GM19239 (cell line): Measurements from ENCODE around the gene SPATA12.

Experiments used
- DNase-seq: peaks from one replicate; pipeline ENCODE4 v3.0.0; 2011; ENCODE audit warnings: low spot score; ENCODE audit not compliant: insufficient read length
- FAIRE-seq: peaks from 2 replicates; lab custom pipeline; 2011; peaks lifted over from hg19 to GRCh38; lab: Jason Lieb, UNC

Gene SPATA12

GRCh38 chr3:57048728-57049127 lies 11.7 kb upstream of the SPATA12 start:
- no peak for FAIRE-seq
- no peak for DNase-seq

- DNase-seq: no peak
Observed at GRCh38 chr3:57052662-57053061, 7.8 kb upstream of the SPATA12 start.

GRCh38 chr3:57053122-57053521 lies 7.3 kb upstream of the SPATA12 start:
- DNase-seq (no peak), FAIRE-seq (no peak)

More at GRCh38 chr3:57052662-57053061, 7.8 kb upstream of the SPATA12 start:
- FAIRE-seq: no peak

- DNase-seq: no peak
- no peak for FAIRE-seq
Observed at GRCh38 chr3:57057351-57057750, 3.1 kb upstream of the SPATA12 start.

- no peak for DNase-seq
- FAIRE-seq: no peak
Observed at GRCh38 chr3:57059411-57059810, 1.1 kb upstream of the SPATA12 start.

- DNase-seq (no peak), FAIRE-seq (no peak)
Observed at GRCh38 chr3:57061556-57061955, 1.1 kb downstream of the SPATA12 start.

GRCh38 chr3:57062101-57062631 lies 1.7 kb downstream of the SPATA12 start:
- no peak for FAIRE-seq
- DNase-seq: no peak

- no peak for DNase-seq
- FAIRE-seq: no peak
Observed at GRCh38 chr3:57063032-57063431, 2.6 kb downstream of the SPATA12 start.

- FAIRE-seq: no peak
- DNase-seq: no peak
Observed at GRCh38 chr3:57064001-57064400, 3.5 kb downstream of the SPATA12 start.

- no peak for FAIRE-seq
- DNase-seq: no peak
Observed at GRCh38 chr3:57064572-57064971, 4.1 kb downstream of the SPATA12 start.

- no peak for DNase-seq
- FAIRE-seq: no peak
Observed at GRCh38 chr3:57065588-57065987, 5.1 kb downstream of the SPATA12 start.

GRCh38 chr3:57066471-57066870 lies 6.0 kb downstream of the SPATA12 start:
- no peak for DNase-seq
- no peak for FAIRE-seq

GRCh38 chr3:57068437-57069089 lies 8.1 kb downstream of the SPATA12 start:
- peak; percentile 100 for FAIRE-seq
- DNase-seq: peak; percentile 54

- DNase-seq (no peak), FAIRE-seq (no peak)
Observed at GRCh38 chr3:57069503-57069902, 9.0 kb downstream of the SPATA12 start.

GRCh38 chr3:57073628-57074027 lies 13.2 kb downstream of the SPATA12 start:
- DNase-seq (no peak), FAIRE-seq (no peak)

- FAIRE-seq (no peak), DNase-seq (no peak)
Observed at GRCh38 chr3:57074135-57074534, 13.7 kb downstream of the SPATA12 start.

- no peak for DNase-seq
- FAIRE-seq: no peak
Observed at GRCh38 chr3:57076422-57076951, 16.0 kb downstream of the SPATA12 start.

- DNase-seq (no peak), FAIRE-seq (no peak)
Observed at GRCh38 chr3:57077630-57078343, 17.3 kb downstream of the SPATA12 start.

- DNase-seq (peak; percentile 34), FAIRE-seq (no peak)
Observed at GRCh38 chr3:57078344-57078634, 17.8 kb downstream of the SPATA12 start.

GRCh38 chr3:57078635-57079473 lies 18.4 kb downstream of the SPATA12 start:
- DNase-seq: peak; percentile 29
- FAIRE-seq: no peak

- DNase-seq: no peak
- no peak for FAIRE-seq
Observed at GRCh38 chr3:57079474-57079831, 19.0 kb downstream of the SPATA12 start.
